ENCODE data around the gene TBC1D14. TPM values are rescaled to one million over a fixed set of nuclear protein-coding genes. Genes with fewer than 3 reads are reported as not detected.

Gene TBC1D14
- total RNA-seq, 1 donor from 2014 or later = 47.3 TPM

DNA sequence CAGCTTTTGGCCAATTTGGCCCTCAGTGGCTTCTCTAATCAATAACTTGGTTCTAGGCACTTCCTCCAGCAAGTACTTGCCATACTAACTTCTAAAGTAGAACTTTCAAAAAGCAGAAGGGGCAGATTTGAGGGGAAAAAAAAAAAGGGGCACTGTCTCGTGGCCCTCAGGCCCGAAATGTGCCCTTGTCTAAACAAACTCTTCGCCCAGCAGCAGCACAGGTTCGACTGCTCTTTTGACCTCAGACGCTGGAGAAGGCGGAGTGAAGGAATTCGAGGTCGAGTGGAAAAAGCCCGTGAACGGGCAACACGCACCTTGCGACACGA is 157.5 kb downstream of the TBC1D14 start:
- intact Hi-C loops (cut with micrococcal nuclease) = no loop called here
- Mint-ChIP-seq H3K36me3 (ENCODE audit: low read depth) (peaks cover 42% of the 10 kb centered on the region), H3K4me3 (peak overlapping the region; percentile 90), H3K27me3 (peaks cover 10% of the 10 kb centered on the region), H3K9me3 (no peaks in the 10 kb centered on the region), H3K4me1 (peaks cover 29% of the 10 kb centered on the region), H3K27ac (peak overlapping the region; percentile 89)
- no peak for DNase-seq

DNA sequence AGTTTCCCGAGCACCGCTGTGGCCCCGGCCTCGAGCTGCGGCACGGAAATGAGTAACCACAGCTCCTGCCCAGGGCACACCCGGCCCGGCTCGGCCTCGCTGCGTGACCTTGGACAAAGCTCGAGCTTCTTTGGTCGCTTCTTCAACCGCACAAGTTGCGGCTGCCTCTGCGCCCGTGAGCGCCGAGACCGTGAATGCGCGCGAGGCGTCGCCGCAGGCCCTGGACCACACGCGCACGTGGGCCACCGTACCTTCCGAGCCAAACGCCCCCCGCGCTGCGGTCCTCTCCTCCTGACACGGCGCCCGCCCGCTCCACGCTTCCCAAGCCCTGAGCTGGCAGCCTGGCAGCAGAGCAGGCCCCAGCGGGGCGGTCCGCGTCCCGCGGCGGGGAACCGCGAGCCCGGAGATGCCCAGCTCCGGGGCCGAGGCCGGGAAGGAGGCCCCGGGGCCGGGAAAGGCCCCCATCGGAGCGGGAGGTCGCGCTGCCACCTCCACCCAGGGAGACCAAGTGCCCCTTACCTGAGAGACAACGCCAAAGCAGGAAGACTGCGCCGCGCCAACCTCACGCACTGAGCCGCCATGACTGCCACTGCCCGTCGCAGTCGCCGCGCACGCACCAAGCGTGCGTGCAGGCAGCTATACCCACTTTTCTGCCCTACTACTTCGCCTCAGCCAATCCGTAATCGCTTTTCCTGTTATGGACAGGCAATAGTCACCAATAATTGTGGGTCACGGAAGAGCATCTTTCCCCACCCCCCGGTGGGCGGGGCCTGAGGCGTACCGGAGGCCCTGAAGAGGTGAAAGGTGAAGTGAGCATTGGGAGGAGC is 158.0 kb downstream of the TBC1D14 start, which contains the start of gene GRPEL1:
Gene GRPEL1 (minus strand): TSS at position 613 of the 827 bp plus-strand sequence. CDS start 32 bp downstream, at position 581.
- intact Hi-C loops (cut with micrococcal nuclease) = loop anchor here (1.0 kb wide), 8 partner anchors 24 to 427 kb away; partner anchors contain the start of genes MRFAP1, TADA2B and TBC1D14
- no peaks in the 10 kb centered on the region for H3K9me3 Mint-ChIP-seq
- peaks cover 29% of the 10 kb centered on the region for H3K4me1 Mint-ChIP-seq
- peak within 1 kb of the TSS; percentile 90 for H3K4me3 Mint-ChIP-seq
- H3K27me3 Mint-ChIP-seq = peaks cover 15% of the 10 kb centered on the region
- H3K36me3 Mint-ChIP-seq (ENCODE audit: low read depth) = peaks cover 38% of the 10 kb centered on the region
- peak within 1 kb of the TSS; percentile 94 for H3K27ac Mint-ChIP-seq
- DNase-seq = peak; percentile 100

DNA sequence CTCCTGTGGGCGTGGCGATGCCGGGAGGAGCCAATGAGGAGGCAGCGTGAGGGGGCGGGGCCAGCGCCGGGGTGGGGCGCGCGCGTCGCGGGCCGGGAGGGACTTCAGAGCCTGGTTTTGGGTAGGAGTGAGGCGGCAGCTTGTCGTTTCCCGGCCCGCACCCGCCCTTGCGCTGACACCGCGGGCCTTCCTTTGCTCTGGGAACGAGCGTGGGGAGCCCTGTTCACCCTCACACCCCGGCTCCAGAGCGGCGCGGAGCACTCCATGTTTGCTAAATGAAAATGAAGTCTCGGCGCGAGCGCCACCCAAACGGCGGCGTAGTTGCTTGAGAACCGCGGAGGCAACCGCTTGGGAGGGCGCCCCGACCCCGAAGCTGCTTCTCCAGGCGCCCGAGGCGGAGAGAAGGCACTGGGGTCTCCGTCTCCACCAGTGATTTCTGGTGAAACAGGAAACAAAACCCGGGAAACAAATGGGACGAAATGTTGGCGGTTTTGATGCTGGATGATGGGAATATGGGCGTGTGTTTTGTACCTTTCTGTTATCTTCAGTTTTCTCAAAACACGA is 158.7 kb downstream of the TBC1D14 start:
- Mint-ChIP-seq H3K9me3 (no peaks in the 10 kb centered on the region), H3K27me3 (peaks cover 15% of the 10 kb centered on the region), H3K27ac (peak overlapping the region; percentile 94), H3K4me3 (peak overlapping the region; percentile 90), H3K36me3 (ENCODE audit: low read depth) (peaks cover 31% of the 10 kb centered on the region), H3K4me1 (peaks cover 29% of the 10 kb centered on the region)
- no peak for DNase-seq
- intact Hi-C loops (cut with micrococcal nuclease) = loop anchor here (1.0 kb wide), 8 partner anchors 25 to 428 kb away; partner anchors contain the start of genes MRFAP1, TADA2B and TBC1D14

DNA sequence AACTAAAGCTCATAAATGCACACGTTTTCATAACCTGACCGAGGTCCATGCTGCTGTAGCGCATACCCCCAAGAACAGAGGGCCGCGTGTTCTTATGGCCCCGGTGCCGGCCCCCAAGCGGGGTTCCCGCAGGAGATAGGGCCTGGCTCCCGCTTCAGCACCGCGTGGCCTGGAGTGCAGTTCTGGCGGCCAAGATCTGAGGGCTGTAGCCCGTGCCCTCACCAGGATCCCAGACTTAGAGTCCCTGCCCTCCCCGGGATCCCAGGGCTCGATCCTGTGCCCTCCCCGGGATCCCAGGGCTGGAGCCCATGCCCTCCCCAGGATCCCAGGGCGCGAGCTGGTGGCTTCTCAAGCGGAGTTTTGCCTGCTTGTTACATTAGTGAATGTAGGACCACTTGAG is 159.3 kb downstream of the TBC1D14 start:
- Mint-ChIP-seq H3K4me1 (peaks cover 28% of the 10 kb centered on the region), H3K27ac (peak overlapping the region; percentile 94), H3K27me3 (peaks cover 15% of the 10 kb centered on the region), H3K4me3 (peak overlapping the region; percentile 90), H3K9me3 (no peaks in the 10 kb centered on the region), H3K36me3 (ENCODE audit: low read depth) (peaks cover 26% of the 10 kb centered on the region)
- intact Hi-C loops (cut with micrococcal nuclease) = loop anchor here (1.0 kb wide), 8 partner anchors 26 to 429 kb away; partner anchors contain the start of genes MRFAP1, TADA2B and TBC1D14
- DNase-seq = peak; percentile 65

DNA sequence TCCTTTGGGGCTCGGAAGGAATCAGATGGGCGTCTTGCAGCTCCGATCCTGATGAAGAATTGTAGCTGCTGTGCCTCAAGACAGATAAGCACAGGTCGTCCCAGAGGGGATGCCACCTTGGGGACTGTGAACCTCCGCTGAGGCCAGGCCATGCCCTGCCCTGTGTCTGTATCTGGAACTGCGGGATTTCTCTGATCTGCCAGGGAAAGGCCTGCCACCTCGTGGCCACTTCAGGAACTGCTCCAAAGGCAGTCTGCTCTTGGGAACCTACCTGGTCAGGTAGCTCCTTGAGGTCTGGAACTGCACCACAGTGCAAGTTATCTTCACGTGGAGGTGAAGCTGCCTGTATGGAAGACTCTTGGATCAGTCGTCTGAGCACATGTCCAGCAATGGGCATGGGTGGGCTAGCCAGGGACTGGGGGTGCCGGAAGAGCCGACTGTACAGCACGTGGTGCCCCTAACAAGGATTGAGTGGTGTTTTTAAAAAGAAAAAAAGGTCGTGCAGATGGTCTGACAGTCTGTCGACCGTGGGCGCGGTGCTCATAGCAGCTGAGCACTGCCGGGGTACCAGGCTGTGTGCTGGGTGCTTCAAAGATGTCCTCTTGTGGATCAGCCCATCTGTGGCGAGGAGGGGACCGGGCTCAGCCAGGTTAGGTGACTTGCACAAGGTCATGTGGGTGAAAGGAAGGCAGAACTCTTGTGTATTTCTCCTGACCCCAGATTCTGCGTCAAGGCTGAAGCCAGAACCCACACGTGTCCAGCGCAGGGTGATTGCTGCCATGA is 161.3 kb downstream of the TBC1D14 start:
- no peaks in the 10 kb centered on the region for H3K9me3 Mint-ChIP-seq
- peak; percentile 96 for DNase-seq
- peak overlapping the region; percentile 8 for H3K27ac Mint-ChIP-seq
- peaks cover 16% of the 10 kb centered on the region for H3K4me1 Mint-ChIP-seq
- peak overlapping the region; percentile 20 for H3K4me3 Mint-ChIP-seq
- H3K27me3 Mint-ChIP-seq = peaks cover 15% of the 10 kb centered on the region
- peaks cover 13% of the 10 kb centered on the region for H3K36me3 Mint-ChIP-seq (ENCODE audit: low read depth)
- intact Hi-C loops (cut with micrococcal nuclease) = loop anchor here (1.0 to 5.0 kb wide), 2 partner anchors 99 to 197 kb away; no protein-coding TSS in a partner anchor

DNA sequence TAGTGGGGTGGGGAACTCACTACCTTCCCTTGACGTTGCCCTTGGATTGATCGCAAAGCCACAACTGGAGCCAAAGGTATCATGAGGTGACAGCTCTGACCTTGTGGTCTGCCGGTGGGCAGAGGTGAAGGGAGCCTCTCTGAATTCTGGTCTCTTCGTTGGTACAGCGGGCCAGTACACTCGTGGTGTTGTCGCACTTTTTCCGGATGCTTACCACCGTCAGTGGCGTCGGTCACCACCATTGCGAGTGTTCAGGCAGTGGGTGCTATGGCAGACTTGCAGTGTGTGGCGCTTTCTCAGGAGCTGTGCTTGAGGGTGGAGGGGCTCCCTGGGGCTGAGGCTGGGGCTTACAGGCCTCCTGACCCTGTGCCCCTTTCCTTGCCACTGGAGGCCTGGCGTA is 163.4 kb downstream of the TBC1D14 start:
- H3K4me1 Mint-ChIP-seq = peaks cover 5% of the 10 kb centered on the region
- H3K36me3 Mint-ChIP-seq (ENCODE audit: low read depth) = peaks cover under 1% of the 10 kb centered on the region
- H3K9me3 Mint-ChIP-seq = no peaks in the 10 kb centered on the region
- H3K27ac Mint-ChIP-seq = no peak overlapping the region
- H3K27me3 Mint-ChIP-seq = peaks cover 17% of the 10 kb centered on the region
- peak; percentile 55 for DNase-seq
- no peak overlapping the region for H3K4me3 Mint-ChIP-seq
- intact Hi-C loops (cut with micrococcal nuclease) = loop anchor here (5.0 kb wide), 1 partner anchor 101 kb away; no protein-coding TSS in a partner anchor

DNA sequence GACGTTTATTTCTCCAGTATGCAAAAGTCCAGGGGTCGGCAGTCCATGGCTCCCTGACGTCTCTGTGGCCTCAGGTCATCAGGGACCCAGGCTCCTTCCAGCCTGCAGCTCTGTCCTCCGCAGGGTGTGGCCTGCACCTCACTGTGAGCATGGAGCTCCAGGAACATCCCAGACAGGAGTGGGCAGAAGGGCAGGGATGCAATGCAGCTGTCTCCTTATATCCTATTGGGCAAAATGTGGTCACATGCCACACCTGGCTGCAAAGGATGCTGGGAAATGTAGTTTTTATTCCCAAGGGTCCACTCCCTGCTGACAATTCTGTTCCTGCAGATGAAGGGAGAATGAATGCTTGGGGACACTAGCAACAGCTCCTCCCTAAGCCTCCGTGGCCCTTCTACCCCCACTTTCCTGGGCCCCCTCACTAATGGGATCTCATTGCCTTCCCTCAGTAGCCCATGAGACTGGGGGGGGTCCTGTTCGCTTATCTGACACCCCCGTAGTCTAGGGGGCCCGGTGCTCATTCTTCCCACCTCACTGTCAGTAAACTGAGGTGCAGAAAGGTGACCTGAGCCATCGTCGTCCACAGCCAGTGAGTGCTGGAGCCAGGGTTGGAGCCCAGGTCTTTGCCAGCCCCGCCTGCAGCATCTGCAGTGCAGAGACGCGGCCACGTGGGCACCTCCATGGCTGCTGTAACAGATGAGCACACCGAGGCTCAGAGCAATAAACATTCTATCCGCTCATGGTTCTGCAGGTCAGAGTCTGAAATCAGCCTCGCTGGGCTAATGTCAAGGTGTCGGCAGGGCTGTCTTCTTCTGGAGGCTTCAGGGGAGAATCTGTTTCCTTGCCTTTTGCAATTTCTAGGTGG is 164.1 kb downstream of the TBC1D14 start:
- H3K36me3 Mint-ChIP-seq (ENCODE audit: low read depth) = no peaks in the 10 kb centered on the region
- H3K4me3 Mint-ChIP-seq = no peak overlapping the region
- intact Hi-C loops (cut with micrococcal nuclease) = loop anchor here (5.0 kb wide), 1 partner anchor 101 kb away; no protein-coding TSS in a partner anchor
- H3K27ac Mint-ChIP-seq = no peak overlapping the region
- DNase-seq = peak; percentile 78
- no peaks in the 10 kb centered on the region for H3K9me3 Mint-ChIP-seq
- peaks cover 5% of the 10 kb centered on the region for H3K4me1 Mint-ChIP-seq
- H3K27me3 Mint-ChIP-seq = peaks cover 17% of the 10 kb centered on the region

DNA sequence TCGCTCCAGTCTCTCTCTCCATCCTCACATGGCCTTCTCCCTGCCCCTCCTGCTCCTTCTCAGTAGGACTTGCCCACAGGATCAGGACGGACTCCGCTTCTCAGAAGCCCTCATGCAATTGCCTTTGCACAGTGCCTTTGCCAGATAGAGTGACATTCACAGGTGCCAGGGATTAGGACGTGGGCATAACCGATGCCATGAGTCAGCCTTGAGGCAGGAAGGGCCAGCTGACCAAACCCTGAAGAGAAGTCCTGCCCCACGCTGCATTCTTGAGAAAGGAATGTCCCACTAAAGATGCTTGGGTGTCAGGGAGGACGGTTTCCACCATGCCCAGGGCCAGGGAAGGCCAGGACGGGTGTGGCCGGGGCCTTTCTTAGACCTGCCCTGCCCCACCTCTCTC is 164.8 kb downstream of the TBC1D14 start:
- no peak overlapping the region for H3K4me3 Mint-ChIP-seq
- H3K4me1 Mint-ChIP-seq = peaks cover 6% of the 10 kb centered on the region
- DNase-seq = no peak
- H3K9me3 Mint-ChIP-seq = no peaks in the 10 kb centered on the region
- H3K36me3 Mint-ChIP-seq (ENCODE audit: low read depth) = no peaks in the 10 kb centered on the region
- intact Hi-C loops (cut with micrococcal nuclease) = loop anchor here (5.0 kb wide), 1 partner anchor 102 kb away; no protein-coding TSS in a partner anchor
- peaks cover 21% of the 10 kb centered on the region for H3K27me3 Mint-ChIP-seq
- no peak overlapping the region for H3K27ac Mint-ChIP-seq

DNA sequence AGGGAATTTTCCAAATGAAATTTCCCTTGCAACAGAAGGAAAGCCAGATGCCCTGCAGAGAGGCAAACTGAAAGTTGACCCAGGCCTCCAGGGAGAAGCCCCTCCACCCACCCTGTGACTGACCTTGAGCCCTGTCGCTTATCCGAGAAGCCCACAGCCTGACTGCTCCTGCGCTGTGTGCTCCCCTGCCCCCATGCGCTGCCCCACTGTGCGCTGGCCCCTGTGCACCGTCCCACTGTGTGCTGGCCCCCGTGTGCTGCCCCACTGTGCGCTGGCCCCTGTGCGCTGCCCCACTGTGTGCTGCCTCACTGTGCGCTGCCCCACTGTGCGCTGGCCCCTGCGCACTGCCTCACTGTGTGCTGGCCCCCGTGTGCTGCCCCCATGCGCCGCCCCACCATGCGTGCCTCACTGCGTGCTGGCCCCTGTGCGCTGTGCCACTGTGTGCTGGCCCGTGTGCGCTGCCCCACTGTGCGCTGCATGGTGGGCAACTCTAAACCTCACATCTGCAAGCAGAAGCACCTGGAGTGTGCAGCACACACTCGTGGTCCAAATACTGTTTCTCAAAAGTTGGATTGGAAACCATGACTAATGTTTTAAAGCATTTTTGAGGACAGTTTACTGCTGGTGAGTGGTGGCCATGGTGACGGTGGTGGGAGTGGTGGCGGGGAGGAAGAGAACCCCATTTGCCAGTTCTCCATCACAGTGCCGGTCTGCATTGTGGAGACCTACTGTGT is 166.5 kb downstream of the TBC1D14 start:
- Mint-ChIP-seq H3K36me3 (ENCODE audit: low read depth) (no peaks in the 10 kb centered on the region), H3K27me3 (peaks cover 33% of the 10 kb centered on the region), H3K4me1 (peaks cover 2% of the 10 kb centered on the region), H3K4me3 (no peak overlapping the region), H3K27ac (no peak overlapping the region), H3K9me3 (no peaks in the 10 kb centered on the region)
- no peak for DNase-seq
- intact Hi-C loops (cut with micrococcal nuclease) = no loop called here

DNA sequence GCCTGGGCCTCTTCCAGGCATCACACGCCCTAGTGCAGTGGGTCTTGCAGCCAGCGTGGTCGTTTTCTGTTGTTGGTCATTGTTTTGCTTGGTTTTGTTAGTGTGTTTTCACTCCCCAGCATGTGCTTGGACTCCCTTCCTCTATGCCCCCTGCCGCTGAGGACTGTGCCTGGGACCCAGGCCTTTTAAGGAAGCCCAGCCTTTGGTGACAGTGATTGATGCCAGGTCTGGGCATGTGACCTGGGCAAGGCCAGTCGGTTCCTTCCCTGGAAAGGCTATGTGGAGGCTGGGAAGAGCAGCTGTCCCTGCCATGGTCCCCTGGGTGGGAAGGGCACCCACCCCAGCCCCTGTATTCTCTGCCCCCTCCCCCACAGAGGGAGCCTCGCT is 167.1 kb downstream of the TBC1D14 start:
- H3K4me1 Mint-ChIP-seq = peaks cover 2% of the 10 kb centered on the region
- intact Hi-C loops (cut with micrococcal nuclease) = no loop called here
- DNase-seq = no peak
- no peaks in the 10 kb centered on the region for H3K36me3 Mint-ChIP-seq (ENCODE audit: low read depth)
- H3K4me3 Mint-ChIP-seq = no peak overlapping the region
- no peaks in the 10 kb centered on the region for H3K9me3 Mint-ChIP-seq
- H3K27me3 Mint-ChIP-seq = peaks cover 33% of the 10 kb centered on the region
- H3K27ac Mint-ChIP-seq = no peak overlapping the region

DNA sequence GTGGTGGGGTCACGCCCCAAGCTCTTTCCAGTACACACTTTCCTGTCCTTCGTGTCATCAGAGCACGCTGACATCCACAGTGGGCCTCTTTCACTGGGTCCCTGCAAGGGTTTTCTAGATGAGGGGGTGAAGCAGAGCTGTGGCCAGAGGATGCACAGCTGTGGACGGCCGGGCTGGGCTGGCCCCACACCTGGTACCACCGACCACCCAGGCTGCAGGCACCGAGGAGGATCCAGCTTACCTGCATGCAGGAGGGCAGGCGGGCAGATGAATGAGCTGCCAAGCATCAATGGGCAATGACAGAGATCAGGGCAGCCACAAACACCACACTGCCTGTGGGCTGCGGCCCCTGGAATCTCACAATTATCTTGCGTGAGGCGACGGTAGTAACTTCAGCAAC is 167.7 kb downstream of the TBC1D14 start:
- H3K4me3 Mint-ChIP-seq = no peak overlapping the region
- no peaks in the 10 kb centered on the region for H3K9me3 Mint-ChIP-seq
- peaks cover 32% of the 10 kb centered on the region for H3K27me3 Mint-ChIP-seq
- DNase-seq = no peak
- H3K27ac Mint-ChIP-seq = no peak overlapping the region
- intact Hi-C loops (cut with micrococcal nuclease) = no loop called here
- peaks cover 4% of the 10 kb centered on the region for H3K4me1 Mint-ChIP-seq
- no peaks in the 10 kb centered on the region for H3K36me3 Mint-ChIP-seq (ENCODE audit: low read depth)

DNA sequence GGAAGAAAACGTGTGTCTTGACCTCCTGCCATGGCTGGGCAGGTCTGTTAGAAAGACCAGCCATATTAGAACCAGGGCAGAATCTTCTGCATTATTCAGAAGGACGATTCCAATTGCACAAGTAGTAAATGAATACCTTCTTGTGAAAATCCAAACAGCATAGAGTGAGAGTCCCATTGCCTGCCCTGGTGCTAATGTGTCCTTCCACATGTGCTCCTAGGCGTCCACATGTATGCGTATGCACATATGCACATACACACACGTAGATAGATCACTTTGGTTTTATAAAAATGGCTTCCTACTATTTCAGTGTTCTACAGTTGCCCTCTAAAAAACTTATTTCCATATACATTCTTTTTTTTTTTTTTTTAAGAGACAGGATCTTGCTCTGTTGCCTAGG is 168.4 kb downstream of the TBC1D14 start:
- Mint-ChIP-seq H3K27me3 (peaks cover 33% of the 10 kb centered on the region), H3K9me3 (no peaks in the 10 kb centered on the region), H3K36me3 (ENCODE audit: low read depth) (no peaks in the 10 kb centered on the region), H3K27ac (no peak overlapping the region), H3K4me1 (peaks cover 4% of the 10 kb centered on the region), H3K4me3 (no peak overlapping the region)
- no peak for DNase-seq
- intact Hi-C loops (cut with micrococcal nuclease) = no loop called here

All from activated CD4-positive, alpha-beta T cell treated with anti-CD3 and anti-CD28 coated beads, Interleukin-2, amount 10 ng/mL, durations not matched to agents 24 days and 14 days (primary cell).